Pons (tissue), 1 donor: ENCODE data around the gene SNRNP200.

ENCODE experiments used
- DNase-seq: peaks from one replicate; pipeline ENCODE4 v3.0.0-alpha.2; 2016; ENCODE audit warnings: low spot score

SNRNP200 gene

DNA sequence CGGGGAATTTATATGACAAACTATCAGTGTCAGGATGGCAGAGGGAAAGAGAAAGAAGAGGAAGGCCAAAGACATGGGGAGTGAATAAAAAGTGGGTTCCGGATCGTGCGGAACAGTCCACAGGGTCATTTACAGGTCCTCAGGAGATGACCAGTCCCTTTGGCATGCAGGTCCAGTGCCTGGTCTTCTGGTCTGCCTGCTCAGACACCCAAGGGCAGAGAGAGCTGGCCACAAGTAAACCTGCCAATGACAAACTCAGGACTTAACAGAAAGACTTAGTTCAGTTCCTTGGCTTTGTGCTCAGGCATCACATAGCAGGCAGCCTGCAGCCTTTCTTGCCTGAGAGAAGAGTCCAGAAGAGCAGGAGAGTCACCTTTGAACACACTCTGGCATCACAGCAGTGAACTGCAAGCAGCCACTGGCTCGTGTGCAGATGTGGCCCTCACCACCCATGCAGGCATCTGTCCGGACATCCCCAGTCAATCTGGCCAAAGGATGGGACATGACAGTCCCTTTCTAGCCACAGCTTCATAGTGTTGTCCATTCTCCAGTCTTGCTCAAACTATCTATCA is 53.5 kb downstream of the SNRNP200 start:
- no peak for DNase-seq

DNA sequence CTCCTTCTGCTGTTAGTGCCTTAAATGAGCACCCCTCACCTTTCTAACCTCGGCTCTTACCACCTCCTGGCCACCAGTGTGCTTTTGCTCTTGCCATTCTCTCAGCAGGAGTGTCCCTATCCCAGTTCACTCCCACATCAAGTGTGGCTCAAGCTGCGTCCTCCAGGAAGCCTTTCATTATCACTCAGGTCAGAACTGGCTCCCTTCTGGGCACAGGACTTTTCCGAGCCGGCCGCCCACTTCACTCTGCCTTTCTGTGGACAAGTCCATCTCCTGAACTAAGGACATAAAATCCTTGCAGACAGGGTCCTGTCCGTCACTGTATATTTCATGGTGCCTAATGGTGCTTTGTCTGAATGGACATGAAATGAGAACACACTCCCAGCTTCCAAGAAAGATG is 55.2 kb downstream of the SNRNP200 start:
- no peak for DNase-seq

DNA sequence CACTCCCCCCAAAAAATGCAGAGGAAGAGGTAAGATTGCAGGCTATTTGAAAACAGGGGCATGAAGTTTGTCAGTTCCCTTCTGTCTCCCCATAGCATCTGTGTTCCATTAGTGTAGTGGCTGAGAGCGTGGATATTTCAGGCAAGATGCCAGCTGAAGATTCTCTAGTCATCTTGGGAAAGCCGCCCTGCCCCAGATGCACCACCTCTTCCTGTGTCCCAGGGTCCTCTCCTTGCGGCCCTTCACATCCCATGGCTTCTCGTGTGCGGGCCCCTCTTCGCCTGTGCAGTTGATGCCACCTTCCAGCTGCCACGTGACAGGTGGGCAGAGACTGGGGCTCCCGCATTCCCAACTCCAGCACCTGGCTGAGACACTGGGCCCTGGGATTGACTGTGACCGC is 55.7 kb downstream of the SNRNP200 start:
- no peak for DNase-seq

DNA sequence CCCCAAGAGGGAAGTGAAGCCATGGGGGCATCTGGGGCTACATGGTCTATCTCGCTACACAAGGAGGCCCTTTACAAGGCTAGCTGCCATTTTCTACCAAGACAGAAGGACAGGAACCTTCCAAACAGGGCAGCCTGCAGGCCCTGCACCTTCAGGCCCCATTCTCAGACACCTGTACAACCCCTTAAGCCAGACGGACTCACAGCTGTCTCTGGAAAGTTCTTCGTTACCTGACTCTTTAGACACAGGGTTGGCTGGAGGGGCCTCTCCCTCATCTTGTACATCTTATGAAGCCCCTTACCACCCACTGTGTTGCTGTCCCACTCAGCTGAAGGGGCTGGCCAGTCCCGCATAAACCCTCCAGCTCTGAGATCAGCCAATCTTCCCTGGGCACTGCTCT is 56.7 kb downstream of the SNRNP200 start:
- no peak for DNase-seq

DNA sequence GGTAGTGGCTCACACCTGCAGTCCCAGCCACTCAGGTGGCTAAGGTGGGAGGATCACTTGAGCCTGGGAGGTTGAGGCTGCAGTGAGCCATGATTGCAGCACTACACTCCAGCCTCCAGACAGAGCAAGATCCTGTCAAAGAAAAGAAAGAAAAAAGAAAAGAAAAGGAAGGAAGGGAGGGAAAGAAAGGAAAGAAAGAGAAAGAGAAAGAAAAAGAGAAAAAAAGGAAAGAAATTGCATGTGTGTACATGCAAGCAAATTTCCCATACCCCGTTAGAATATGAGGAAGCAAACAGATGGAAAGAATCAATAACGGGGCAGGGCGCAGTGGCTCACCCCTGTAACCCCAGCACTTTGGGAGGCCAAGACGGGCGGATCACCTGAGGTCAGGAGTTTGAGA is 57.5 kb downstream of the SNRNP200 start:
- no peak for DNase-seq

- no peak for DNase-seq
Measured at GRCh38 chr2:96247009-96247408, 58.3 kb downstream of the SNRNP200 start.

DNA sequence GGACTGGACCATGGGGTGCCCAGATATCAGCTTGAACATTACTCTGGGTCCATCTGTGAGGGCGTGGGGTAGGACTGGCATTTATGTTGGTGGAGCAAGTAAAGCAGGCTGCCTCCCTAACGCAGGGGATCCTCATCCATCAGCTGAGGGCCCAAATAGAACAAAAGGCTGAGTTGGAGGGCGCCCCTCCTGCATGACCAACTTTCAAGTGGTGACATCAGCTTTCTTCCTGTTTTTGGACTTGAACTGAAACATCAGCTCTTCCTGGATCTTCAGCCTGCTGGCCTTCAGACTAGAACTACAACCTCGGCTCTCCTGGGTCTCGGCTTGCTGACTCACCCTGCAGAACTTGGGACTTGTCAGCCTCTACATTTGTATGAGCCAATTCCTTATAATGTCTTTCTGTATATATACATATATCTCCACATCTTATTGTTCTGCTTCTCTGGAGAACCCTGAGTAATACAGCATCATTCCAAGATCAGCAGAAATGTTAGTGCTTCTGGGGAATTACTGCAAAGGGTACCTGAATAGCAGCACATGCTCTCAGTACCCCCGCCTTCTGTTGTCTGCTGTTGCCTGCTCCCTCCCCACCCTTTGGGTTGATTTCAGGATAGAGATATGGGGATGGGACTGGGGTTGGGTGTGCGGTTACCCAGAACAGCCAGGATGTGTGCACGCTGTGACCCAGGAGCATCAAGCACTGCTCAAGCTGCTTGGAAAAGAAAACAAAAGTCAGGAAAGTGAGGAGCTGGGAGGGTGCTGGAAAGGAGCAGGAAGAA is 59.5 kb downstream of the SNRNP200 start:
- DNase-seq: no peak

- DNase-seq: no peak
Measured at GRCh38 chr2:96243843-96244242, 61.5 kb downstream of the SNRNP200 start.

DNA sequence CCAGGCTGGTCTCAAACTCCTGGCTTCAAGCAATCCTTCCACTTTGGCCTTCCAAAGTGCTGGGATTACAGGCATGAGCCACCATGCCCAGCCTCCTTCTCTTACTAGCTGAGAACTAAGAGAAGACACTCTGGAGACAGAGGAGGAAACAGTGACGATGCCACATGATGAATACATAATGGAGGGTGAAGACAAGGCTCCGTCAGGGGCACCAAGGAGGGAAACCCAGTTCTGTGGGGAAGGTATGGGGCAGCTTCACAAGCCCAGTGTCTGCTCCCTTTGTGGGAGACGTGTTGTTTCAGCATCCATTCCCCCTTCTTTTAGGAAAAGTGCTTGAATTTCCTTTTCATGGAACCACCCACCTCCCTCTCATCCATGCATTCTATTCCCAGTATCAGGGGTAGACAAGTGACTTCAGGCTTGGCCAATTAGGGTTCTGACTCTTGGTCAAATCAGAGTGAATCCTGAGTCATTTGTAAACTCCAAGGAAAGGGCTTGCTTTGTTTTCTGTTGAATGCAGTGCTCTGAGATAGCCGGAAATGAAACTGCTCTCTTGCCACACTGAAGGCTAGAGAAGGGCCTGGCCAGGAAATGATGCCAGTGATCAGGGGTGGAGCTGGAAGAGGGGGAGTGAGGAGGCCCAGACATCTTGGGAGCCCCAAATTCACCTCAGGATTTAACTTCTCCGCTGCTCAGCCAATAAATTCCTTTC is 63.3 kb downstream of the SNRNP200 start:
- peak; percentile 92 for DNase-seq

DNA sequence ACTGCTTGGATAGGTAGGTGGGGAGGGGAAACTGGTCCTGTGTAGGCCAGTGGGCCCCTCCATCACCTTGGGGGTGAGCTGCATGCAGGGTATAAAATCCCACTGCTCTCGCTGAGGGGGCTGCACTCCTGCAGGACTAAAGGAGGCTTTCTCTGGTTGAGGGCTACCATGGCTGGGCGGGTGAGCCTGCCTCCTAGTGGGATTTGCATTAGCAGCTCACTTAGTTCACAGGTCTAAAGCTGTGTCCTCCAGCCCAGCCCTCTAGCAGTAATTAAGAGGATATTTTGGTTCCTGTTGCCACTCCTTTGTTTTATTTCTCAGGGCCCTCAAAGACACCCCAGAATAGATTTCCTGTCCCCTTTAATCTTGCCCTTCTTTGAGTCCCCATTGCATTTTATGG is 64.1 kb downstream of the SNRNP200 start:
- no peak for DNase-seq

DNA sequence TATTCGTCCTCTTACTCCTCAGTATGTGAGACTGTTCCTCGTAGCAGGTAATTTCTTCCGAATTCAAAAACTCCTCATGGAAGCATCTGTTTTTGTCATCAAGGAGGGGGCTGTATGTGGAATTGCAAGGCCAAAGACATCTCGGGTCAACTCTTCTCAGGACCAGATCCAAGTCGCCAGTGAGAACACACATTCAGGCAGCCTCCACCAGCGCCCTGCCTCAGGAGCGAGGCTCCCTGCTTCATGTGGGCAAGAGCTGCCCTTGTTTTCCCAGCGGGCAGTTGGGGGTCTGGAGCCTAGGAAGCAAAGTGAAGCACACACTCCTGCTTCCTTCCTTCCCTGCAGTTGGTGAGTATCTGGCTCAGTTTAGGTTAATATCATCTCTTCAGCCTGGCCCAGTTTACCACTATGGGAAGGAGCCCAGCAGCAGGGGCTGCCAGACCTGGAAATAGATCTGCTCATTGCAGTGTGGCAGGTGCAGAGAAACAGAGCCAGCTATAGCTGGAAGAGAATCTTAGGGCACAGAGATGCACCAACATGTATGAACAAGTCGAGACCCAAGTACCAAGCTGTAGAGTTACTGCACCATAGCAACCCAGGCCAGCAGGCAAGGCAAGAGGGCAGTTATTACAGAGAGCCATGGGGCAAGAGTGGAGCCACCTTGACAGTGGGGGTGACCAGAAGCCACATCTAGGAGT is 64.9 kb downstream of the SNRNP200 start:
- DNase-seq: no peak

DNA sequence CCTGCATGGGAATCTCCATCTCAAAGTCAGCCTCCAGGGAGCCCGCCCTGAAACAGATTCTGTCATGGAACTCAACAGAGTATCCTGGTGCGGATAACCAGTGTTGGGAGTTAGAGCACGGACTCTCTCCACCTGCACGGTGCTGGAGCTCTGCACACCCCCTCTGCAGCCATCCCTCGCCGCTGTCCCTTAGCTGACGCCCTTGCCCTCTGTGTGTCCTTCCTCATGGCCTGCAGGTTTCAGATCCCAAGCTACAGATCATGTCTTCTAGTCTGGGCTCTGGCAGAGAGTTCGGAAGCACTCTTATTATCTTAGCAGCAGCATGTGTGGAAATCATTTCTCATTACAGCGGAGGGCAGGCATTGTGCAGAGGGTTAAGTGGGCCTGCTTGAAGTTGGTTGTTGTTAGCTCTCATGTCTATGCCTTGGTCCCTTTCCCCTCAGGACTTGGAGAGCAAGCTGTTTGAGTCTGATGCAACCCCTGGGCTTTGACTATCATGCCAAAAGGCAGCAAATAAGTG is 65.5 kb downstream of the SNRNP200 start:
- DNase-seq: no peak

DNA sequence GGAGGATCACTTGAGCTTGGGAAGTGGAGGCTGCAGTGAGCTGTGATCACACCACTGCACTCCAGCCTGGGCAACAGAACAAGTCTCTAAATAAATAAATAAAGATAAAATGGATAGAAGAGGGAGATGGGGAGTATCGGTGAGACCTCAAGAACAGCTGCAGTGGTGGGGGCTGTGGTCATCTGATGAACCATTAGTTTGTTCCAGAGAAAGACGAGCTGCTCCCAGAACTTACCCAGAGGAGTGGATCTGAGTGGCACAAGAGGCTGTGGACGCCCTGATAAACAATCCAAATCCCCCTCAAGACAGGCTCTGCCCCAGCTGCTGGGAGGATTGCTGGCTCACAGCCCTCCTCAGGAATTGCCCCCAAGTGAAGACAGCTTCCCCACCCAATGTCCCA is 66.3 kb downstream of the SNRNP200 start:
- no peak for DNase-seq

DNA sequence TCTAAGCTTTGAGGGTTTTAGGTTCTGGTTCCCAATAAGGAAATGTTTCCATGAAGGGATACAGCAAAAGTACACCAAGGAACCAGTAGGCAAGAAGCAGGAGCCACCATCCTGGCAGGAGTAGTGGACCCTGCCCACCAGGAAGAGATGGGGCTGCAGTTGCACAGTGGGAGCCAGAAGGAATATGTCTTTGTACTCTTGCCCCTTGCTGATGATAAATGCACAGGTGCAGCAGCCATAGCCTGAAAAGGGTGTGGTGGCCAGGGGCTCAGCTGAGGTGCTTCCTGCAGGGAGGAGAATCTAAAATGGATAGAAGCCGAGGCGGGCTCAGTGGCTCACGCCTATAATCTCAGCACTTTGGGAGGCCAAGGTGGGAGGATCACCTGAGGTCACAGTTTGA is 67.1 kb downstream of the SNRNP200 start:
- DNase-seq: no peak

DNA sequence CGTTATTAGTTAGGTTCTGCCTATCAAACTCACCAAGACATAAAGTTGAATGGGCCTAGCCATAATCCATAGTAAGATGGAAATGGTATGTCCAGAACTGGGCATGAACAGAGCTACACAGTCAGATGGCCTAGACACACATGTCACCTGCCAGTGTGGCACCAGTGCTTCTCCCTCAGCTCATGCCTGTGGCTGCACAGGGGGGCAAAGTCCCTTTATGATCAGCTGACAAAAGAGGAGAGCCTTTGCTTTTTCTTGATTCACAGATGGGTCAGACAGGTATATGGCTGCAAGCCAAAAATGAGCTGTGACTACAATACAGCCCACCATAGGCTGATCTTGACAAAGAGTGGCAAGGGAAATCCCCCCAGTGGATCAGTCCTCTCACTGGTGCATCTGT is 68.5 kb downstream of the SNRNP200 start:
- no peak for DNase-seq

DNA sequence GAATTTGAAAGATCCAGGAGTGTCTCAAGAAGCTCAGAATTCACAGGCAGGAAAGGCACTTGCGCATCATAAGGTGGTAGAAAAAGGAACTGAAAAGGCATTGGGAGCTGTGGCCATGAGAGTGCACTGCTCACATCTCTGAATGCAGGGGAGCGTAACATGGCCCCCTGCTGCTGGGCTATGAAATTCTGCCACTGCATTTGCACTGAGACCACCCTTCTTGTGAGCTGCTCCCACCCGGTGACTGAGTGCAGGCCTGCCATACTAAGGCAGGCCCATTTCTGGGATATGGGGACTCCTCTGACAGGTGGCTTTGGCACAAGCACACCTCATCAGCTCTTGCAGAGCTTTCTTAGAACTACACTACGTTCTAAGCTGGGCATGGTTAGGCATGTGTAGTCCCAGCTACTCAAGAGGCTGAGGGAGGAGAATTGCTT is 71.4 kb downstream of the SNRNP200 start:
- DNase-seq: no peak

DNA sequence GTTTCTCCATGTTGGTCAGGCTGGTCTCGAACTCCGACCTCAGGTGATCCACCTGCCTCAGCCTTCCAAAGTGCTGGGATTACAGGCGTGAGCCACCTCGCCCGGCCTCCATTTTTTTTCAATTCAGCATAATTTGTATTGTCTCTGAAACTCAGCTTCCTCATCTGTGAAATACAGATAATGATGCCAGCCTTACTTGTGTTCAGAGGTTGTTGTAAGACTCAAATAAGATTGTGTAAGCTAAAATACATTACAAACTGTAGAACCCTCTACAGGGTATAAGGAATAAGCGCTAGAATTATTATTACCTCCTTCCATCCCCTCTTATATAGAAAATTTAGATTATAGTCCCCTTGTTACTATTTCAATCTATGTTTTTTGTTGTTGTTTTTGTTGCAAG is 71.9 kb downstream of the SNRNP200 start:
- DNase-seq: no peak

DNA sequence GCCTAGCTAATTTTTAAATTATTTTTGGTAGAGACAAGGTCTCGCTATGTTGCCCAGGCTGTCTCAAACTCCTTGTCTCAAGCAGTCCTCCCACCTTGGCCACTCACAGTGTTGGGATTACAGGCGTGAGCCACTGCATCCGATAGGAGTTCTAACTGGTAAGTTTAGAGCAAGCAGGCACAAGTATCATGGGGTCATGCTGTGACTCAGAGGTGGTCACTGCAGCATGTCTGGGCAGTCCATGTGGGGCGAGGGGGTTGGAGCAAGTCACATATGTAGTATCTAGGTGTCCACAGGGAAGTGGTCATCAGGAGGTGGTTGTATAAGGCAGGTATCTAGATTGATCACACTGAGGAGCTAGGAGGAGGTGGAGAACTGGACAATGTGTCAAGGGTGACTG is 74.0 kb downstream of the SNRNP200 start:
- no peak for DNase-seq

DNA sequence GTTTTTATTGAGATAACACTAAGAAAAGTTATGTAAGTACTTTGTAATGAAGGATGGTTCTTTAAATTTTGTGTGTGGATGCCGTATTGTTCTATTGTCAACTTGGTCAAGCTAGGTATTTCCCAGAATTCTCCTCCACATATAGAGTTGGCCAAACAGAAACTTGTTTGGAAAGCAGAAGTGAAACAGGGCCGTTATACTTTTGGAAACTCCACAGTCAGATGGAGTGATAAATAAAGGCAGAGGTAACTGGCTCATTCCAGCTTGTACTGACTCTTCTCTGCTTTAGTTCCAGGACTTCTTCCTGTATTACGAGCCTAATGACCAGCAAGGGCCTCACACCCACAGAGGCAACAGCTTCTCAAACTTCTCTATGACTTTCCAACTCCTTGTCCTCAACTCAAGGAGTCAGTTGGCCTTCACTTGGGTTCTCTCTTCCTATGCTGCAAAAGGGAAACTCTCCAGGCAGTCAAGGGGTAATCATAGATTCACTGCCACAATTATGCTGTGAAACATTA is 80.3 kb downstream of the SNRNP200 start:
- DNase-seq: peak; percentile 75
